Astrocyte (in vitro differentiated cells and primary cell): ENCODE measurements around the gene BICDL1. TPM values are rescaled to one million over a fixed set of nuclear protein-coding genes. Genes with fewer than 3 reads are reported as not detected.
A peak's percentile ranks its signal among the peaks of the same experiment; 100 is the strongest.

ENCODE experiments used
- DNase-seq: peaks from one replicate; pipeline ENCODE4 v3.0.0-alpha.2; 2010; ENCODE audit warnings: low read depth
- FAIRE-seq: peaks from 2 replicates; lab custom pipeline; 2011; peaks lifted over from hg19 to GRCh38; lab: Jason Lieb, UNC
- H2AFZ ChIP-seq: 2 replicates; pipeline ENCODE4 v1.6.0; 2012; ENCODE audit warnings: low read depth, low read length, inconsistent platforms
- H3K27ac ChIP-seq: 2 replicates; pipeline ENCODE4 v1.5.1; 2011; ENCODE audit warnings: low read depth, low read length, inconsistent platforms
- H3K27me3 ChIP-seq: 2 replicates; pipeline ENCODE4 v1.6.0; 2011; ENCODE audit warnings: low read length, inconsistent platforms; ENCODE audit not compliant: insufficient read depth
- H3K36me3 ChIP-seq: 2 replicates; pipeline ENCODE4 v1.5.1; 2011; ENCODE audit warnings: low read length, inconsistent platforms; ENCODE audit not compliant: insufficient read depth
- H3K4me1 ChIP-seq: 2 replicates; pipeline ENCODE4 v1.5.1; 2011; ENCODE audit warnings: low read length, inconsistent platforms; ENCODE audit not compliant: insufficient read depth
- H3K4me2 ChIP-seq: 2 replicates; pipeline ENCODE4 v1.6.0; 2012; ENCODE audit warnings: low read length, inconsistent platforms
- H3K4me3 ChIP-seq: 2 replicates; pipeline ENCODE4 v1.5.1; 2011; ENCODE audit warnings: low read depth, mild to moderate bottlenecking, low read length, inconsistent platforms; ENCODE audit not compliant: insufficient read depth
- H3K79me2 ChIP-seq: 2 replicates; pipeline ENCODE4 v1.6.0; 2012; ENCODE audit warnings: mild to moderate bottlenecking, low read length, inconsistent platforms; ENCODE audit not compliant: insufficient read depth
- H3K9ac ChIP-seq: 2 replicates; pipeline ENCODE4 v1.6.0; 2012; ENCODE audit warnings: mild to moderate bottlenecking, low read length, inconsistent platforms
- H3K9me3 ChIP-seq: 2 replicates; pipeline ENCODE4 v1.5.1; 2012; ENCODE audit warnings: low read depth, mild to moderate bottlenecking, low read length, inconsistent platforms; ENCODE audit not compliant: insufficient read depth
- H4K20me1 ChIP-seq: 2 replicates; pipeline ENCODE4 v1.6.0; 2012; ENCODE audit warnings: low read length, inconsistent platforms; ENCODE audit not compliant: insufficient read depth
- H3K27ac Mint-ChIP-seq: one replicate; pipeline ENCODE4 v1.8.0; 2021; ENCODE audit warnings: mild to moderate bottlenecking, mixed read lengths; ENCODE audit not compliant: unreplicated experiment
- H3K27me3 Mint-ChIP-seq: one replicate; pipeline ENCODE4 v1.8.0; 2021; ENCODE audit warnings: low read depth, mixed read lengths; ENCODE audit not compliant: unreplicated experiment
- H3K36me3 Mint-ChIP-seq: one replicate; pipeline ENCODE4 v1.8.0; 2021; ENCODE audit warnings: low read depth, mixed read lengths; ENCODE audit not compliant: unreplicated experiment
- H3K4me1 Mint-ChIP-seq: one replicate; pipeline ENCODE4 v1.8.0; 2021; ENCODE audit warnings: low read depth, mixed read lengths; ENCODE audit not compliant: unreplicated experiment
- H3K4me3 Mint-ChIP-seq: one replicate; pipeline ENCODE4 v1.8.0; 2021; ENCODE audit warnings: mild to moderate bottlenecking, moderate library complexity, mixed read lengths; ENCODE audit not compliant: unreplicated experiment
- H3K9me3 Mint-ChIP-seq: one replicate; pipeline ENCODE4 v1.8.0; 2021; ENCODE audit warnings: mild to moderate bottlenecking, mixed read lengths; ENCODE audit not compliant: unreplicated experiment
- CTCF ChIP-seq: IDR thresholded peaks from 2 replicates; pipeline ENCODE4 v1.5.1; 2011; ENCODE audit warnings: low read depth, mild to moderate bottlenecking, inconsistent platforms, low read length, moderate library complexity; ENCODE audit not compliant: insufficient read depth
- EZH2 ChIP-seq: IDR thresholded peaks from 2 replicates; pipeline ENCODE4 v1.6.1; 2012; ENCODE audit warnings: mild to moderate bottlenecking, low read length, inconsistent platforms; ENCODE audit not compliant: insufficient read depth
- total RNA-seq: library from RNA; stranded (reverse); gene quantifications from 2 replicates; pipeline ENCODE4 v1.2.1, GENCODE V29; 2021

BICDL1 gene
- total RNA-seq, 1 donor from 2014 or later, result 8.8 TPM

GRCh38 chr12:120006258-120006975 lies 17.4 kb downstream of the BICDL1 start:
- FAIRE-seq, result no peak
- no peak overlapping the region for H3K4me2 ChIP-seq

DNA sequence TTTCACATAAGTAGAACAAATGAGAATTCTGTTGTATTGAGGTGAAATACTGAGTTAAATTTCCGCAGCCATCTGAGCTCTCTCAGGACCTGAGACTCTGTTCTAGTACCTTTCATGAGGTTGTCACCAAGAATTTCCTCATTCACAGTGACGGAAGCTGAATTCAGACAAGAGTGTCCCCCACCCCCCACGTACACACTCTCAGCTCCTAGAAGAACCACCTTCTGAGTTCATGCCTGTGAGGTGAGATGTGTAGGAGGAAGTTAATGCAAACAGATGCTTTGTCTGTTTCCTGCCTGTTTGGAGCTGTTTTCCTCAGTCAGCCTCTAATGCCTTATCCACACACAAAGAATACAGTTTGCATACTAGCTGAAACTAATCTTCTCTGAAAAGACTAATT lies 18.2 kb downstream of the BICDL1 start:
- Mint-ChIP-seq H3K4me1 (peaks cover 17% of the 10 kb centered on the region), H3K36me3 (peaks cover 4% of the 10 kb centered on the region), H3K27ac (no peak overlapping the region), H3K9me3 (no peaks in the 10 kb centered on the region), H3K27me3 (no peaks in the 10 kb centered on the region), H3K4me3 (no peak overlapping the region)
- Histone ChIP-seq H3K27ac (no peak overlapping the region), H4K20me1 (no peaks in the 10 kb centered on the region), H2AFZ (no peak overlapping the region), H3K79me2 (no peaks in the 10 kb centered on the region), H3K36me3 (no peaks in the 10 kb centered on the region), H3K4me3 (no peak overlapping the region), H3K4me2 (no peak overlapping the region), H3K27me3 (peaks cover 3% of the 10 kb centered on the region), H3K9ac (no peak overlapping the region), H3K9me3 (no peaks in the 10 kb centered on the region), H3K4me1 (no peaks in the 10 kb centered on the region)
- FAIRE-seq (no peak), DNase-seq (no peak)
- TF ChIP-seq EZH2 (no peak), CTCF (no peak)

More at GRCh38 chr12:120006258-120006975, 17.4 kb downstream of the BICDL1 start:
- no peaks in the 10 kb centered on the region for H3K36me3 ChIP-seq
- no peaks in the 10 kb centered on the region for H3K9me3 ChIP-seq
- H3K4me3 ChIP-seq, result no peak overlapping the region
- no peak overlapping the region for H3K9ac ChIP-seq
- H3K4me1 Mint-ChIP-seq, result peaks cover 17% of the 10 kb centered on the region
- peaks cover 3% of the 10 kb centered on the region for H3K27me3 ChIP-seq
- H3K79me2 ChIP-seq, result no peaks in the 10 kb centered on the region
- no peak for TF ChIP-seq CTCF
- no peak for TF ChIP-seq EZH2
- peak overlapping the region; percentile 60 for H3K27ac Mint-ChIP-seq
- H3K27me3 Mint-ChIP-seq, result no peaks in the 10 kb centered on the region
- peaks cover 4% of the 10 kb centered on the region for H3K36me3 Mint-ChIP-seq
- no peaks in the 10 kb centered on the region for H3K4me1 ChIP-seq
- no peak overlapping the region for H2AFZ ChIP-seq
- no peaks in the 10 kb centered on the region for H4K20me1 ChIP-seq
- no peak overlapping the region for H3K27ac ChIP-seq
- H3K4me3 Mint-ChIP-seq, result peak overlapping the region; percentile 29
- DNase-seq, result no peak
- H3K9me3 Mint-ChIP-seq, result no peaks in the 10 kb centered on the region

- Histone ChIP-seq H3K27ac (no peak overlapping the region), H3K36me3 (no peaks in the 10 kb centered on the region), H3K79me2 (no peaks in the 10 kb centered on the region), H3K4me2 (no peak overlapping the region), H3K4me1 (no peaks in the 10 kb centered on the region), H4K20me1 (no peaks in the 10 kb centered on the region), H2AFZ (no peak overlapping the region), H3K9me3 (no peaks in the 10 kb centered on the region), H3K27me3 (peaks cover 3% of the 10 kb centered on the region), H3K9ac (no peak overlapping the region), H3K4me3 (no peak overlapping the region)
- Mint-ChIP-seq H3K36me3 (peaks cover 1% of the 10 kb centered on the region), H3K27ac (peak overlapping the region; percentile 47), H3K9me3 (no peaks in the 10 kb centered on the region), H3K4me3 (no peak overlapping the region), H3K4me1 (peaks cover 25% of the 10 kb centered on the region), H3K27me3 (no peaks in the 10 kb centered on the region)
- no peak for TF ChIP-seq CTCF
- TF ChIP-seq EZH2, result no peak
- FAIRE-seq, result no peak
- no peak for DNase-seq
Observed at GRCh38 chr12:120010661-120011230, 21.7 kb downstream of the BICDL1 start.
